ENCODE measurements around the gene RAC2. TPM values are rescaled to one million over a fixed set of nuclear protein-coding genes. Genes with fewer than 3 reads are reported as not detected.

Gene RAC2
- total RNA-seq, 2 experiments from 2014 or later: 834 to 907 TPM

GRCh38 chr22:37186997-37187522, 57.0 kb downstream of the RAC2 start:
- CTCF ChIA-PET: interaction anchor here (1.0 to 5.6 kb wide), 4 partner anchors 12 to 108 kb away, joined by 4 to 47 read pairs (median 6); no protein-coding TSS in a partner anchor
- Mint-ChIP-seq H3K27me3 (no peaks in the 10 kb centered on the region), H3K36me3 (peaks cover 14% of the 10 kb centered on the region), H3K4me3 (no peak overlapping the region), H3K9me3 (ENCODE audit: low read depth) (no peaks in the 10 kb centered on the region), H3K4me1 (peaks cover 64% of the 10 kb centered on the region), H3K27ac (peak overlapping the region; percentile 44)
- DNase-seq (no peak), ATAC-seq (no peak)

- DNase-seq: peak; percentile 73
- no peaks in the 10 kb centered on the region for H3K27me3 Mint-ChIP-seq
- H3K9me3 Mint-ChIP-seq (ENCODE audit: low read depth): no peaks in the 10 kb centered on the region
- H3K4me1 Mint-ChIP-seq: peaks cover 66% of the 10 kb centered on the region
- peak overlapping the region; percentile 79 for H3K27ac Mint-ChIP-seq
- peak overlapping the region; percentile 56 for H3K4me3 Mint-ChIP-seq
- ATAC-seq: peak; percentile 87
- H3K36me3 Mint-ChIP-seq: peaks cover 12% of the 10 kb centered on the region
- CTCF ChIA-PET: interaction anchor here (0.8 to 5.6 kb wide), 5 partner anchors 12 to 107 kb away, joined by 3 to 47 read pairs (median 4); no protein-coding TSS in a partner anchor
Observed at GRCh38 chr22:37186228-37186996, 57.7 kb downstream of the RAC2 start.

GRCh38 chr22:37185646-37186227, 58.3 kb downstream of the RAC2 start:
- Mint-ChIP-seq H3K4me1 (peaks cover 66% of the 10 kb centered on the region), H3K36me3 (peaks cover 9% of the 10 kb centered on the region), H3K9me3 (ENCODE audit: low read depth) (no peaks in the 10 kb centered on the region), H3K27ac (peak overlapping the region; percentile 79), H3K27me3 (no peaks in the 10 kb centered on the region), H3K4me3 (peak overlapping the region; percentile 56)
- CTCF ChIA-PET: interaction anchor here (0.8 to 5.6 kb wide), 4 partner anchors 13 to 115 kb away, joined by 3 to 47 read pairs (median 4); no protein-coding TSS in a partner anchor
- DNase-seq (no peak), ATAC-seq (no peak)

- CTCF ChIA-PET: interaction anchor here (1.0 to 5.6 kb wide), 3 partner anchors 14 to 114 kb away, joined by 3 to 47 read pairs (median 8); no protein-coding TSS in a partner anchor
Observed at GRCh38 chr22:37184816-37185541, 59.1 kb downstream of the RAC2 start.

GRCh38 chr22:37184380-37184755, 59.7 kb downstream of the RAC2 start:
- Mint-ChIP-seq H3K4me3 (no peak overlapping the region), H3K27ac (no peak overlapping the region), H3K4me1 (peaks cover 64% of the 10 kb centered on the region), H3K36me3 (peaks cover under 1% of the 10 kb centered on the region), H3K27me3 (no peaks in the 10 kb centered on the region), H3K9me3 (ENCODE audit: low read depth) (no peaks in the 10 kb centered on the region)
- DNase-seq (no peak), ATAC-seq (no peak)
- CTCF ChIA-PET: interaction anchor here (0.8 to 5.6 kb wide), 7 partner anchors 9 to 166 kb away, joined by 3 to 47 read pairs (median 3); no protein-coding TSS in a partner anchor

More at GRCh38 chr22:37184816-37185541, 59.1 kb downstream of the RAC2 start:
- no peak overlapping the region for H3K4me3 Mint-ChIP-seq
- no peaks in the 10 kb centered on the region for H3K9me3 Mint-ChIP-seq (ENCODE audit: low read depth)
- H3K36me3 Mint-ChIP-seq: peaks cover 5% of the 10 kb centered on the region
- H3K4me1 Mint-ChIP-seq: peaks cover 66% of the 10 kb centered on the region
- DNase-seq (no peak), ATAC-seq (no peak)
- H3K27me3 Mint-ChIP-seq: no peaks in the 10 kb centered on the region
- H3K27ac Mint-ChIP-seq: no peak overlapping the region

- Mint-ChIP-seq H3K36me3 (no peaks in the 10 kb centered on the region), H3K9me3 (ENCODE audit: low read depth) (no peaks in the 10 kb centered on the region), H3K27me3 (no peaks in the 10 kb centered on the region), H3K4me1 (peaks cover 58% of the 10 kb centered on the region), H3K27ac (peak overlapping the region; percentile 30), H3K4me3 (no peak overlapping the region)
- ATAC-seq: peak; percentile 25
- no peak for DNase-seq
- CTCF ChIA-PET: interaction anchor here (0.8 to 5.6 kb wide), 12 partner anchors 8 to 165 kb away, joined by 3 to 47 read pairs (median 4); no protein-coding TSS in a partner anchor
Observed at GRCh38 chr22:37183432-37184379, 60.4 kb downstream of the RAC2 start.

- no peak for DNase-seq
- H3K36me3 Mint-ChIP-seq: no peaks in the 10 kb centered on the region
- CTCF ChIA-PET: interaction anchor here (0.8 to 5.6 kb wide), 8 partner anchors 9 to 138 kb away, joined by 3 to 47 read pairs (median 4); no protein-coding TSS in a partner anchor
- no peak for ATAC-seq
- no peaks in the 10 kb centered on the region for H3K27me3 Mint-ChIP-seq
- H3K9me3 Mint-ChIP-seq (ENCODE audit: low read depth): no peaks in the 10 kb centered on the region
- no peak overlapping the region for H3K4me3 Mint-ChIP-seq
- peaks cover 52% of the 10 kb centered on the region for H3K4me1 Mint-ChIP-seq
- H3K27ac Mint-ChIP-seq: no peak overlapping the region
Observed at GRCh38 chr22:37182949-37183245, 61.2 kb downstream of the RAC2 start.

- ATAC-seq (no peak), DNase-seq (no peak)
- Mint-ChIP-seq H3K27ac (no peak overlapping the region), H3K9me3 (ENCODE audit: low read depth) (no peaks in the 10 kb centered on the region), H3K4me3 (no peak overlapping the region), H3K36me3 (no peaks in the 10 kb centered on the region), H3K27me3 (no peaks in the 10 kb centered on the region), H3K4me1 (peaks cover 46% of the 10 kb centered on the region)
- CTCF ChIA-PET: no interaction called here
Observed at GRCh38 chr22:37182101-37182948, 61.7 kb downstream of the RAC2 start.

- Mint-ChIP-seq H3K27ac (no peak overlapping the region), H3K4me3 (no peak overlapping the region), H3K4me1 (peaks cover 42% of the 10 kb centered on the region), H3K9me3 (ENCODE audit: low read depth) (no peaks in the 10 kb centered on the region), H3K36me3 (no peaks in the 10 kb centered on the region), H3K27me3 (no peaks in the 10 kb centered on the region)
- CTCF ChIA-PET: no interaction called here
- no peak for ATAC-seq
- no peak for DNase-seq
Observed at GRCh38 chr22:37181681-37182080, 62.4 kb downstream of the RAC2 start.

- no peak overlapping the region for H3K4me3 Mint-ChIP-seq
- no peaks in the 10 kb centered on the region for H3K36me3 Mint-ChIP-seq
- no peaks in the 10 kb centered on the region for H3K9me3 Mint-ChIP-seq (ENCODE audit: low read depth)
- H3K27me3 Mint-ChIP-seq: no peaks in the 10 kb centered on the region
- ATAC-seq (no peak), DNase-seq (no peak)
- peaks cover 35% of the 10 kb centered on the region for H3K4me1 Mint-ChIP-seq
- CTCF ChIA-PET: interaction anchor here (0.8 to 1.6 kb wide), 3 partner anchors 10 to 18 kb away, joined by 3 to 5 read pairs (median 4); no protein-coding TSS in a partner anchor
- no peak overlapping the region for H3K27ac Mint-ChIP-seq
Observed at GRCh38 chr22:37180531-37181231, 63.4 kb downstream of the RAC2 start.

All from activated CD8-positive, alpha-beta memory T cell treated with anti-CD3 and anti-CD28 coated beads, Interleukin-2, amount 10 ng/mL, durations not matched to agents 7 days and 5 days (primary cell).